Duodenal mucosa (tissue), 2 donors: ENCODE data around the gene SNX22.

Experiments used
- H3K27ac ChIP-seq: one replicate; pipeline ENCODE4 v1.7.0; 2013; ENCODE audit warnings: low read depth, low read length
- H3K27me3 ChIP-seq, 2 donors: one replicate each; pipeline ENCODE4 v1.7.0; 2013; ENCODE audit warnings: low read length in 2 of 2, control low read depth in 1 of 2; ENCODE audit not compliant: insufficient read depth in 2 of 2, control insufficient read depth in 1 of 2
- H3K36me3 ChIP-seq, 2 donors: one replicate each; pipeline ENCODE4 v1.7.0; 2013; ENCODE audit warnings: low read length in 2 of 2, control low read depth in 1 of 2; ENCODE audit not compliant: insufficient read depth in 2 of 2, control insufficient read depth in 1 of 2
- H3K4me1 ChIP-seq, 2 donors: one replicate each; pipeline ENCODE4 v1.7.0; 2013; ENCODE audit warnings: low read length in 2 of 2, control low read depth in 1 of 2; ENCODE audit not compliant: insufficient read depth in 2 of 2, control insufficient read depth in 1 of 2
- H3K4me3 ChIP-seq, 2 donors: one replicate each; pipeline ENCODE4 v1.7.0; 2013; ENCODE audit warnings: low read length in 2 of 2, low read depth in 1 of 2
- H3K9ac ChIP-seq, 2 donors: one replicate each; pipeline ENCODE4 v1.7.0; 2013; ENCODE audit warnings: low read length in 2 of 2, low read depth in 1 of 2
- H3K9me3 ChIP-seq, 2 donors: one replicate each; pipeline ENCODE4 v1.7.0; 2013; ENCODE audit warnings: low read length in 2 of 2, control low read depth in 1 of 2; ENCODE audit not compliant: control insufficient read depth in 1 of 2

Gene SNX22

GRCh38 chr15:64205202-64205601 lies 53.7 kb downstream of the SNX22 start:
- Histone ChIP-seq H3K4me1 (no peaks in the 10 kb centered on the region), H3K36me3 (peaks cover 17 to 24% of the 10 kb centered on the region in 2 donors), H3K9ac (no peak overlapping the region), H3K4me3 (no peak overlapping the region), H3K27ac (no peak overlapping the region), H3K27me3 (no peaks in the 10 kb centered on the region), H3K9me3 (no peaks in the 10 kb centered on the region)
